Stimulated activated CD4-positive, alpha-beta T cell treated with anti-CD3 and anti-CD28 coated beads, Interleukin-2, amount 100 ng/mL, for 48 hours (primary cell): ENCODE measurements around the gene PITX1.
"Not testable (repeated sequence)": the region's sequence is repeated elsewhere in the genome, so short reads cannot be mapped to it uniquely, and the experiment has no call there.

Experiments
- DNase-seq, 2 donors: peaks; one replicate each; pipeline ENCODE4 v3.0.0-alpha.2; 2020

PITX1 gene

DNA sequence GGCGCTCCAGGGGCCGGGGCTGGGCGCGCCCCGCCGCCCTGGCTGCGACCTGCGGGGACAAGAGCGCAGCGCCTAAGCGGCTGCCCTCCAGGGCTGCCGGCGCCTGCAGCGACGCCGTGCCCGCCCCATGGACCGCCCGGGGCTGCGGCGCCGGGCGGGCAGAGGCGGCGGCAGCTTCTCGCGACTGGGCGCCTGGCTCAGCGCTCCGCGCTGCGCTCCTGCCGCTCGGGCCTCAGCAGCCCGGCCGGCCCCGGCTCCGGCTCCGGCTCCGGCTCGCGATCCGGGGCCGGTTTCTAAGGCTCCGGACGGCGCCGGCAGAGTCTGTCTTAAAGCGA lies at the start of gene PITX1:
Gene PITX1, minus strand, starts transcription at position 328 of the 335 bp plus-strand sequence. CDS start 347 bp downstream, outside the sequence.
- DNase-seq, result no peak

DNA sequence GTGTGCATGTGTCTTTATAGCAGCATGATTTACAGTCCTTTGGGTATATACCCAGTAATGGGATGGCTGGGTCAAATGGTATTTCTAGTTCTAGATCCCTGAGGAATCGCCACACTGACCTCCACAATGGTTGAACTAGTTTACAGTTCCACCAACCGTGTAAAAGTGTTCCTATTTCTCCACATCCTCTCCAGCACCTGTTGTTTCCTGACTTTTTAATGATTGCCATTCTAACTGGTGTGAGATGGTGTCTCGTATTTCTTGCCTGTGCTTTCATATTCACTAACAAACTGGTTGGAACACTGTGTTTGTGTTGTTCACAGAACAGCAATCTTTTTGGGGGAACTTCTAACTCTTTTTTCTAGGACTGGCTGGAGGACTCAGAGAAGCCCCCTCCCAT lies 49.3 kb upstream of the PITX1 start:
- not testable (repeated sequence) for DNase-seq

DNA sequence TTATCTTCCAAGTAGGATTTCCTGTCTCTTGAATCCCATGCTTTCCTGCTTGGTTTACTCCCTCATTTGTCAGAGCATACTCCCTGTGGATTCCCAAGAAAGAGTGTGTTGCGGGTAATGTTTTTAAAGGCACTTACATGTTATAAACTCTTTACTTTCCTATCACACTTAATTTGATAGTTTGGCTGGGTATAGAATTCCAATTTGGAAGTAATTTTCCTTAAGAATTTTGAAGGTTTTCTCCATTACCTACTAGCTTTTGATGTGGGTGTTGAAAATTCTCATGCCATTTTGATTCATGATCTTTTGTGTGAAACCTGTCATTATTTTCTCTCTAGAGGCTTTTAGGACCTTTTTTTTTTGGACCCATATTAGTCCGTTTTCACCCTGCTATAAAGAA lies 47.2 kb upstream of the PITX1 start:
- no peak for DNase-seq

DNA sequence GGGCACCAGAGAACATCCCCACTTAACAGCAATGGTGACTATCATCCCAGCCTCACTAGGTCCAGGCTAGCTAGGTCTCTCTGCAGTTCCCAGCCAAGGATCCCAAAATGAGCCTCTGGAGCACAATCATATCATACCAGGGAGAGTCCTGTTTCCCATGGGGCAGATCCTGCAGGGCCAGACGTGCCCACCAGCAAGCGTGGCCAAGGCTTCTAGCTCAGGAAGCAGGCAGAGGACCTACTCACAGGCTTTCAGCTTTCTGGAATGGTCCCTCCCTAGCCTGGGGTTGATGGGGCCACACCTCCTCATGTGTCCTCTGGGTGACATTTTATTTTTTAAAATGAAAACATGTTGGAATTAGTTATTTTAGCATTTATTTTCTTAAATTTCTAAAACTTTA lies 45.7 kb upstream of the PITX1 start:
- DNase-seq, result no peak

DNA sequence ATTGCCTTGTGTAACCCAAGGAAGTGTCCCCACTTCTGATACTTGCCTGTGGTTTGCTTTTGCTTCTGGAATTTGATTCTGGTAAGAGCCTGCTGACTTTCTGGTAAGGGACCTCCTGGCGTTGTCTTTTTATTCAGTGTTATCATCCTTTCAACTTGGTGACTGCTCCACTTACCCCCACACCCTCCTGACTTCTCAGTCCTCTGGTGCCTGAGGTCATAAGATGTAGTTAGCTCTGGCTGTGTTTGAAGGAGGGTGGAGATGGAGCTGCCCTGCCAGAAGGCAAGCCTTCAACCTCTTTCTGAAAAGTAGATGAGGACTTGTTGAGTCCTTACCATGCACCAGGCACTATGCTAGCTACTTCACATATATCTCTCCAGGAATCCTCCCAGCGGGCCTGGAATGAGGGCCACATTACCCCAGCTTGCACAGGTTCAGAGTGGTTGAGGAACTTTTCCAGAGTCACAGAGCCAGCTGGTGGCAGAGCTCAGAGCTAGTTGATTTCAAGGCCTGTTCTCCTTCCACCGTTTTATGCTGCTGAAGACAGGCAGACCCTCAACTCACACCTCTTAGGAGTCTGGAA lies 45.2 kb upstream of the PITX1 start:
- DNase-seq, result no peak

DNA sequence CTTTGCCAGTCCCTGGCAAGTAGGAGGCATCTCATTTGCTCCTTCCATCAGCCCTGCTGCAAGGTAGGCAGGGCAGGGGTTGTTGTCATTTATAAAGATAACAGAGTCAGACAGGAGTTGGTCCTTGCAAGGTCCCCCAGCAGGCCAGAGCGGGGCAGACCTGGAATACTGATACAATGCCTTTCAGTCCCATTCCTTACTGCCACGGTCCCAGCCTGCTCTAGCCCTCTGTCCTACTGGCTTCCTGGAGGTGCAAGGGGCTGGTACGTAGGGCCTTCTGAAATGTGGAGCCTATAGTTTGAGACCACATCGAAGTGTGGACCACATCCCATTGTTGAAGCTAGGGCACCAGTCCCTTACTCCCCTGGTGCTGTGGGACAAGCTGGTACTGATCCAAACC lies 42.8 kb upstream of the PITX1 start:
- no peak for DNase-seq

DNA sequence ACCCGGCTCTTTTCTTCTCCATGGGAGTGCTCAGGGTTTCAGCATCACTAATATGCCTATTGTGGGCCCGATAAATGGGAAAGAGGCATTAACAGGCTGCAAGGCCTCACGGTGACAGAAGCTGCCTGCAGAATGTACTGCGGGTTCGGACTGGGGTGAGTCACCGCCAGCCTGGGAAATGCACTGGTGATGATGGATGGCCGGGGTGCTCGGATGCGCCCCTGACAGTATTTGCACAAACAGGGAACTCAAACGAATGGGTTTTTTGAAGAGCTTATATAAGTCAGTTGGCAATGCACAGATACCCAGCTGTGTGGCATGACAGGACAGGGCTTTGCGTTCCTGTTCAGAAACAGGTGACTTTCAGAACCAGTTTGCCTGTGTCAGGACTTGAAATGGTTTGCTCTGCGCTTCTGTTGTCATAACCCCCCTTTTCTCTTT lies 42.0 kb upstream of the PITX1 start:
- no peak for DNase-seq

DNA sequence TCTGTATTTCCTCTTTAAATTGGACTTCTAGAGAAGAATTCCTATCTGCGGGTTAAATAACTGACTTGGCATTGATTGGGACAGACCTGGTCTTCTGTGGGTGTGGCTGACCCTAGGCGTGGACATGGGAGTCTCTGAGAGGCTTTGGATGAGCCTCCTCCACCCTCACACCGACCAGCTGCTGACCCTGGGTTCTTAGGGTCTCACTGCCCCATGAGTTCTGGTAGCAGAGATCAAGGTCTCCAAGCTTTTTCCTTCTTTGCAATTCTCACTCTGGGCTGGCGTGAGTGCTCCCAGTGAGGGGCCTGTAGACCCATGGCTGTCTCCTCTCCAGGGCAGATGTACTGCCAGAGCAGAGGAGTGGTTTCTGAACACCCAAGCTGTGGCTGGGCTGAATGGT lies 41.6 kb upstream of the PITX1 start:
- no peak for DNase-seq

DNA sequence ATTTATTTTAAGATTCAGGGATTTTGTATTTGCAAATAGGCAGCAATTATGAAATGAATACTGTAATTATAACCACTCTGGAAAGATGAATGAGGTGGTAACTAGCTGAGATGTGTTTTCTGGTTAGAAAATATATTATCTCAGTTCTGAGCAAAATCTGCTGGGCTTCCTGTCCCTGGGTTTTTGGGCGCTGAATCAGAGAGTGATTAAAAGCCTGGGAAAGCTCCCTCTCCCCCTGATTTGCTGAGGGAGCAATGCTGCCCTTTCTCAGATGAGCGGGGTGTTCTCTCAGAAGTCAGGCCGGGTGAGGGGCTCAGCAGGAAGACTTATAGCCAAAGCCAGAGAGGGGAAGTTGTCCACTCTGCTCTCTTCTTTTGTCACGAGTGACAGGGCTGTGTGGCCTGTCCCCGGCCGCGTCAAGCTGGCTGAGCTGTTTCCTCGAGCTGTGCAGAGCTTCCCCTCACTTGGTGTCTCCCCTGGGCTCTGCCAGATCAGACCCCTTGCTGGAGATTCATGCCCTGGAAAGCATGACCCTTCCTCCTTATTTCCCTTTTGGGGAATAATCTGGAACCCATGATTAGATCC lies 39.8 kb upstream of the PITX1 start:
- DNase-seq, result no peak

DNA sequence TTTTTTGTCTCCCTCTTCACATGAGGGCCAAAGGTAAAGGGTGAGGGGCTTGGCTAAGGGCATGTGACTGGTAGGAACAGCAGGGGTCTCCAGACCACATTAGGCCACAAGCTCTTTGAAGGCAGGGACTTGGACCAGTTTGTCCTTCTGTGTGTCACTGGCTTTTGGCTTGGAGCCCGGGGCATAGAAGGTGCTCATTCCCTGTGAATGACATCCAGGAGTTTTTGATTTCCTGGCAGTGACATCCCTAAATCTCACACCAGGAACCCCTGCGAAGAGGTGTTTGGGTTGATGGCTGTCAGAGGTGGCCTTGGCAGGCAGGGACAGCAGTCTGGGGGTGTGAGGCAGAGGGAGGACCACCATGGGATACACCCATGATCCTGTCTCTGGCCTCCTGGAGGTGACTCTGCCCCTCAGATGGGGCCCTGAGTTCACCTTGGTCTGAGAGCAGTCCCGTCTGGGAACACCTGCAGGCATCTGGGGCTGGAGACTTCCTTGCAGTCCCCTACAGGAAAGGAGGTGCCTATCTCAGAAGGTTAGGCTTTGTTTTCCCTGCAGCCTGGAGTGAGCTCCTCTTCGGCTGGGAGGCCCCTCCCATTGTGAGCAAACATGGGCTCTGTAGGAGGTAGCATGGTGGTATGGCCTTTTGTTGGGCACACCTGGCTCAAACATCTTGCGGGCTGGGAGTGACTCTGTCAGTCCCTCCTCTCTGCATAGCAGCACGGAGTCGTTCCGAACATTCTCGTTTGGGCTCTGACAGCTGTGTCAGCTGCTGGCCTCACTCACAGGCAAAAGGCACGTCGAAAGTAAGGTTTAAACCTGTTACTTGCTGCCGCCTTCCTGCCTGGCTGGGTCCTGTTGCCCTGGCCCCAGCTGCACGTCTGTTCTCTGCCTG lies 38.6 kb upstream of the PITX1 start:
- DNase-seq, result no peak

DNA sequence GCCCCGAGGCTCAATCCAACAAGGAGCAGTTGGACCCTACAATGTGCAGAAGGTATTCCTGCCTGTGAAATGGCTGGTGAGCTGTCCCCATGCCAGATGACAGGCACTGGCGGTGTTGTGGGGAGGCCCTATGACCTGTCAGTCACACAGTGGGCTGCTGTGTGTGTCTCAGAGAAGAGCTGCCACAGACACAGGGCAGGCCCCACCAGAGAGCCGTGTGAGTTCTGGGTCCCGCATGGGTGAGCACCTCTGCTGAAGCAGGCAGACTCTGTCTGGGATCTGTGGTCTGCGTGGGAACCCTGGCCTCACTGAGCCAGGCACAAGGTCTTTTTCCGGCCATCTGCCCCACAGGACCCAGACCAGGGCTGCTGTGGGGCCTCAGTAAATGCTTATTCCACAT lies 37.3 kb upstream of the PITX1 start:
- no peak for DNase-seq

DNA sequence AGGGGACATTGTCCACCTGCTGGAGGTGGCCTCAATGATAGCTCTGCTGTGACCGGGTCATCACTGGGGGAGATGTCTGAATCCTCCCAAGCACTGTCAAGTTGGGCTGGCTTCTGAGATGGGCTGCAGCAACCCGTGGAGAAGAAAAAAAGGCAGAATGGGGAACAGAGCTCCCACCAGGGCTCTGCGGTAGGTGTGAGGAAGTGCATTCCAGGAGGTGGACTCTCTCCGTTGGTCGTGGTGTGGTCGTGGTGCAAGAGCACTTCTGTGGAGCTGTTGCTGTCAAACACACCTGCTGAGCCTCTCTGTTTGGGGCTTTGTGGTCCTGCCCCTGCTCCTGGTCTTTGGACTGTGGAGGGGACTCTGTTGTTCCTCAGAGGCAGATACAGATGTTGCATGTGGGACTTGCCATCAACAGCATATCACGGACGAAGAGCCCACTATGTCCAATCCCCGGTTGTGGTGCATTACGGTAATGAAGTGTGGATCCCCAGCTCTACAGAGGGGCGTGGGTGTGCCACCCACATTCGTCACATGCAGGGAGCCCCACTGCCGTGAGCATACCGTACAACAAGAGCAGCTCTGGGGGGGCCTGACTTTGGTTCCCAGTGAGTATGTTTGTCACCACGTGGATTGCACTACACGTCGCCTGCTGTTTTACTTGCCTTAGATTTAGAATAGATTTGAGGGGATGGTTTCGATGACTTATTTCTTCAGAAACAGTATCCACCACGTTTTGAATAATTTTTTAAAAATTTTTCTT lies 36.0 kb upstream of the PITX1 start:
- no peak for DNase-seq

DNA sequence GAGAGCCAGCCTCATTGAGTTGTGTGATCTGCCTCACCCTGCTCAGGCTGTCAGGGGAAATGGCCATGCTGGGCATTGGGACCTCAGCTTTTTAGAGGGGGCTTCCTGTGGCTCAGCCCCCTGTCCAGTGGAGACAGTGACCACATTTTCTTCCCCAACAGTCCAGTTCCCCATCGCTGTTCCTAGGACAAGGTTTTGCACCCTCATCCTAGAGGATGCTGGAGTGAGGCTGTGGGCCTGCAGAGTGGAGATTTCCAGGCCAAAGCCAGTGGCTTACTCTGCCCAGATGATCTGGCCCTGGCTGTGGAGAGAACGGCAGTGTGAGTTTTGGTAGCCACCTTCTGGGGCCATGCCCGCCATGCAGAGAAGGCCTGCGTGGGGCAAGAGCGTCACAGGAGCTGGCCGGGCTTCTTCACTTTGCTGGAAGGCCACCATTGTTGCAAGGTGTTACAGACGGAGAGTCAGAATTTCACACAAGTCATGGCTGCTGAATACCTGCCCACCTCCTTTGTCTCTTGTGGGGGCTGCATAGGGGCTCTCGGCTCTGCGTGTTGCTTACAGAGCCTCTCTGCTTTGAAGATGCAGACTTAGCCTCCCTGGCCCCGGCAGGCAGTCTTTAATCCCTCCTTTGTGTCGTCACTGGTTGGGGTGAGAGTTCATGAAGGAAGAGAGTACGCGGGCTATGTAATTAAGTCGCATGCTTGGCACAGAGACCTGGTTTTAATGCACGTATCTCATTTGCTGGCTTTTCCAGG lies 35.2 kb upstream of the PITX1 start:
- no peak for DNase-seq

DNA sequence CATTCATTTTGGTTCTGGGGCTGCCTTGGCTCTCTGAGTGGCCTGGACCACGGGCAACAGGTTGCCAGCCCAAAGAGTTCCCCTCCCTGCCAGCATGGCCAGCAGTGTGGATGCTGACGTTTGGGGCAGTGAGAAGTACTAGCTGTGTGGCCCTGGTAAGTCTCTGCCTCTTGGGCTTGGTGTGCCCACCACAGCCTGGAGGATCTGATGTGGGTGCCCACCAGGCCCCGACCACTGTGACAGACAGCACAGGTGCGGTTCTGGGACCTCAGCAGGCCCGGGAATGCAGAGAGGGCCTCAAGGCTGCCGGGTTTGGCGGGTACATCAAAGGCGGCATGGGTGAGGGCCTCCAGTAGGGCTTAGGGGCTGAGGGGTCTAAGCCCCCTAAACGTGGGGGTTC lies 33.6 kb upstream of the PITX1 start:
- no peak for DNase-seq

DNA sequence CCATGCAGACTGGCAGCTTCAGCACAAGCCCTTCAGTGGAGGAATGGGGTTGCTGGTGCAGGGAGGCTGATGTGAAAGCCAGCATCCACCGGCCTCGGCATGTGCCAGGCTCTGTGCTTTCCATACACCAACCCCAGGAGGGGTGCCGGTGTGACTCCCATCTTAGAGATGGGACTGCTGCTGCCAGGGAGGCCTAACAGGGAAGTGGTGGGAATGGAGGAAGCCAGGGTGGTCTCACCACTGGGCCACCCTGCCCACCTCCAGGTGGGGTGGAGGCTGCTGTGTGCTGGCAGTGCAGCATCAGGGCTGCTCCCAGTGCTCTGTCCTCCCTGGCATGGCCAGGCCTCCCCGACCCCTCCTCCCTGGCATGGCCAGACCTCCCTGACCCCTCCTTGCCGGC lies 32.8 kb upstream of the PITX1 start:
- no peak for DNase-seq

DNA sequence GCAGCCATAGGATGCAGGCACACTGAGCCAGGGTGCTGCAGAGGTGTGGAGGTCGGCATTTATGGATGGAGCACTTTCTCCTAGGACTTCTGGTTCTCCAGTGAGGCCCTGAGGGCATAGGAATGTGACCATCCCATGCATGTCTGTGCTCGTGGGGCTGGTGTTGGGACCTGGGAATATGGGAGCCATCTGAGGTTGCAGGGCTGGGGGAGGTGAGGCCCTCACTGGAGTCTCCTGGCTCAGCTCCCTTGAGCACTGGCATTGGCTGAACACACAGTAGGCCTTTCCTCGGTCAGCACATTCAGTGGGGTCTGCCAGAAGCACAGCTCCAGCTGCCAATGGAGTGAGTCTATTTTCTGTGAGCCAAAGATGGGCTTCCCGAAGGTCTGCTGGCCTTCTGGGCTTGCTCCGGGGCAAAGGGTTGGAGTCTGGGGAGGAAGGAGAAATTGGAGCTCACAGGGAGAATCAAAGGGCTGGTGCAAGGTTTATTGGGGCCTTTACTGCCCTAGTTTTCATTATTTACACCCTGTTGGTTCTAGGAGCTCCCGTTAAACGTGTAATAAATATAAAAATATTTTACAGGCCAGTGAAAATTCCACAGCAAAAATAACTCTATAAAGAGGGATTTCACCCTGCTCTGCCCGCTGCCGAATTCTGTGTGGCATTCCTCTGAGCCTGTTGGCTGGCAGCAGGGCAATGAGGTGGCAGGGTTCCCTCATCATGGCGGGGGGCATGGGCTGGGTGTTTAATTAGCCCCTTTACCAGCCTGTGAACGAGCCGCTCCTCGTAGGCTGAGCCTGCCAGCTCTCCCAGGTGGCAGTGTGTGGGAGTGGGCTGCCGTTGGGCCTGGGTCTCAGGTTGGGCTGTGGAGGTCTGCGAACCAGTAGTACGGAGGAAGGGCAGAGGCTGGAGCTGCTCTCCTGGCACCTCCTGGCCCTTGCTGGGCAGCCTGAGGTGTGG lies 31.6 kb upstream of the PITX1 start:
- DNase-seq, result no peak

DNA sequence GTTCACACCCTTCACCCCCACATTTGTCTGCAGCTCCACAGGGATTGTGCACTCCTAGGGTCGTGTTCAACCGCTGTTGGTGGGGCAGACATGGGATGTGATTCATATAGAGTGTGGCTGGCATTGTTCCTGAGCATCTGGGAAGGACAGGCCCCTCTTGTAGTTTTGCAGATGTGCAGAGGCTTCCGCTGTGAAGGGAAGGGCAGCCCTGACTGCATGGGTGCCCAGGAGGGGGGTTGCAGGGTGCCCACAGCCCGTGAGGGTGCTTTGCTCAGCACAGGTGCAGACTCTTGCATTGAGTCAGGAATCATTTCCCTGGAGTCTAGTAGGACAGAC lies 30.2 kb upstream of the PITX1 start:
- DNase-seq, result no peak

DNA sequence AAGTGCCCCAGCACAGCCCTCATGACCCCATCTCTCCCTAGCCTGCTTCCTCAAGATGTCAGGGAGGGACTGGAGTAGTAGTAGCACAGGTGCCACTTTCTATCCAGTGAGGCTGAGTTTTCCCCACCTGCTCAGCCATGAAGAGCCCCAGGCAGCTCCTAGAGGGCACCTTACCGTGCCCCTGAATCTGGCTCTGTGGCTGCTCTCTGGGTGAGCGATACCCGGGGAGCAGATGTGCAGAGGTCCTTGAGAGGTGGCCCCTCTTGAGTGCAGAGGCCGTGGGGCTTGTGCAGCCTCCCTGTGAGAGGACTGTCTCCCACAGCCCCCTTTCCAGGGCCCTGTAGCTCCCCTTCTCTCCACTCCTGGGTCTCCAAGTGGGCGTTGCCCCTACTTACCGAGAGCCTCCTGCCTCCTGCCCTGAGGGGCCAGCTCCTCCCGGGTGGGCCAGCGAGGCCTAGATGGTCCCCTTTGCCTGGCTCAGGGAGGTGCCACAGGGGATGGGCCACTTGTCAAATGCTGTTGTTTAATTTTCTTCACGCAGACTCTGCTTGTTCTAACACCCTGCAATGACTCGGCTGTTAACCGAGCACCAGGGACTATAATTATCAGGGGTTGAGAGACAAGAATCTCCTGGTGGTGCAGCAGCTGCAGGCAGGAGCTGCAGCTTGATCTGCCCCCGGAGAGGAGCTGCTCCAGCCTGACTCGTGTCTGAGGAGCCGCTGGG lies 29.6 kb upstream of the PITX1 start:
- DNase-seq, result no peak

DNA sequence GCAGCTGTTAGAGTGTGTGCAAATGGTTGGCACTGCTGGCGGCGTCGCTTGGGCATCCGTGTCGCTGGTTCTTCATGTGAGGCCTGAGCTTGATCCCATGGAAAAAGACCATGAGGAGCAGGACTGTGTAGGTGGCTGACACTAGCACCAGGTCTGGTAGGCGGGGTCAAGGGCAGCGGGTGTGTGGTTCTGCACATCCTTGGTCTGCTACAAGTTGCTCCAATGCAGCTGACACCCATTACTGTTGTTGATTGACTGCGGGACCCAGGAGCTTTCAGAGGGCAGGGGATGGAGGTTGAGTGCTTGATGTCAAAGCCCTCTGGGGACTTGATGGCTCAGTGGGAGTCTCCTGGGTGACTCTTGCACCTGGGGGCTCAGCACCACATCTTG lies 29.0 kb upstream of the PITX1 start:
- DNase-seq, result no peak

DNA sequence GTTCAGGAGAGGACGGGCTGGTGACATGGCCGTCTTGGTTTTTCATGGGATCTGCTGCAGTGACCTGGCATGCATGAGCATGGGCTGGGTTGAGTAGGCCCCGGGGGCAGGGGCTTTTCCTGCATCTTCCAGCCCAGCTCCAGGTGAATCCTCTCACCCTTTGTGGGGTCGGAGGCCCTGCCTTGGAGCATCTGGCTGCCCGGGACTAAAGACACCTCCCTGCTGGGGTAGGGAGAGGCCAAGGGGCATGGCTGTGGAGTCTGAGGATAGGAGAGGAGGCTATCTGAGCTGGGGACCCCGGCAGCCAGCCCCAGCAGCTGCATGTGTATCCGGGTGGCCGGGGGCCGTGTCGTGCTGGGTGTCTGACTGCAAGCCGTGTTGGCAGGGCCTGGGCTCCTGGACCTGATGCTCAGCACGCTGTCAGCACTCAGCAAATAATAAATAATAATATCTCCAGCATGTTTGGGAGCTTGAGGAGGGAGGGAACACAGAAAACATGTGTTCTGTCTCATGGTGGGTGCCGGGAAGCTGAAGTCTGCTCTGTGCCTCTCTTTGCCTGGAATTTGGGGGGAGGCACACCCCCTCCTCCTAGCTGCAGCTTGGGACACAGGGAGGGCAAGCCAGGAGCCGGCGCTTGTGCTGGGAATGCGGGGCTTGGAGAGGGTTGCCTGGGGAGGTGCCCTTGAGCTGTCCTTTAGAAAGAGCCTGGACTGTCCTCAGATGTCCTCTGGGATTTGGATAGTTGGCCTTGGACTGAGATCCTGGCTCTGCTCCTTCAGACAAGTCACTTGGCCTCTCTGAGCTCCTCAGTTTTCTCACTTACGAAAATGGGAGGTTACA lies 28.4 kb upstream of the PITX1 start:
- DNase-seq, result no peak
